GM19452 (cell line): Measurements from ENCODE around the gene ANTXR1.

ENCODE experiments used
- ATAC-seq: cut with Tn5 transposase; IDR thresholded peaks from one replicate; pipeline ENCODE4 v1.9.1; 2021; ENCODE audit not compliant: unreplicated experiment

Gene ANTXR1

DNA sequence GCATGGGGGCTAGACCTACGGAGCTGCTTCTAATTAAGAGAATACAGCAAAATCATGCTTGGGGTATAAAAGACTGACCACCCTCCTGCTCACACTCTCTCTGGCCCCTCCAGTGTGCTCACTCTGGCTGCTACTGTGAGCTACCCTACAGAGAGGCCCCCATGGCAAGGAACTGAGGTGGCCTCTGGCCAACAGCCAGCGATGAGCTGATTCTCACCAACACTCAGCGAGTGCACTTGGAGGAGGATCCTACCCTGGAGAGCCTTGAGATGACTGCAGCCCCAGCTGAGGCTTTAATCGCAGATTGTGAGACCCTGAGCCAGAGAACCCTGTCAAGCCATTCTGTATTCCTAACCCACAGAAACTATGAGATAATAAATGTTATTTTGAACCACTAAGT, 285.9 kb downstream of the ANTXR1 start:
- ATAC-seq = no peak
